ENCODE results near the gene NDUFB4. TPM values are rescaled to one million over a fixed set of nuclear protein-coding genes. Genes with fewer than 3 reads are reported as not detected.
"Not testable (repeated sequence)": the region's sequence is repeated elsewhere in the genome, so short reads cannot be mapped to it uniquely, and the experiment has no call there.

Gene NDUFB4
- total and polyA plus RNA-seq, 4 donors: 28.4 to 269 (median 76.9) TPM

DNA sequence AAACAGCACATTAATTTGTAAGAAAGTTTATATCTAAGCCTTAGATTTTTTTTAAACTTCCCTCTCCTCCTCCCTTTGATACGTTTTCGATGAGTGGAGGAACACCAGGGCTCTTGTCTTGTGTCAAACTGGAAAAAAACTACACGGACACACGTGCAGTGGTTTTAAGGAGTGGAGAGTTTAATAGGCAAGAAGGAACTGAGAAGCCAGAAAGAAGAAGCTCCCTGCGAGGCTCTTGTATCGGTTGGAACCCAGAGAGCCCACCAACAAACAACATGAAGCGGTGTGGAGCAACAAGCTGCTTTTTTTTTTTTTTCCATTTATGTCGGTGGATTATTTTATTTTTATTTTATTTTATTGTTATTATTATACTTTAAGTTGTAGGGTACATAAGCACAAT, 18.6 kb downstream of the NDUFB4 start:
- Histone ChIP-seq H3K36me3 (ENCODE audit: control insufficient read depth in 4 of 4, insufficient read depth in 3 of 4, low read depth in 1 of 4, low read length in 3 of 4) (no peaks in the 10 kb centered on the region), H3K27ac (ENCODE audit: low read depth in 1 of 2, low read length in 2 of 2) (no peak overlapping the region), H3K4me3 (ENCODE audit: low read depth in 1 of 3, low read length in 3 of 3) (no peak overlapping the region), H3K9ac (ENCODE audit: low read depth in 1 of 2, low read length in 2 of 2) (no peak overlapping the region), H3K4me1 (ENCODE audit: control insufficient read depth in 4 of 4, insufficient read depth in 4 of 4, low read length in 3 of 4) (no peaks in the 10 kb centered on the region), H3K27me3 (ENCODE audit: control insufficient read depth in 4 of 4, insufficient read depth in 4 of 4, low read length in 3 of 4) (no peaks in the 10 kb centered on the region), H3K9me3 (ENCODE audit: control insufficient read depth in 4 of 4, low read length in 3 of 4) (no peaks in the 10 kb centered on the region)
- 88% methylated on average over 8 of the region's 8 CpGs for WGBS
- no peak for DNase-seq (ENCODE audit: low spot score)
- TF ChIP-seq HNF4A (conservative IDR thresholded peaks at IDR 0.05) (no peak), NR2F2 (IDR thresholded peaks at IDR 0.05) (no peak)

DNA sequence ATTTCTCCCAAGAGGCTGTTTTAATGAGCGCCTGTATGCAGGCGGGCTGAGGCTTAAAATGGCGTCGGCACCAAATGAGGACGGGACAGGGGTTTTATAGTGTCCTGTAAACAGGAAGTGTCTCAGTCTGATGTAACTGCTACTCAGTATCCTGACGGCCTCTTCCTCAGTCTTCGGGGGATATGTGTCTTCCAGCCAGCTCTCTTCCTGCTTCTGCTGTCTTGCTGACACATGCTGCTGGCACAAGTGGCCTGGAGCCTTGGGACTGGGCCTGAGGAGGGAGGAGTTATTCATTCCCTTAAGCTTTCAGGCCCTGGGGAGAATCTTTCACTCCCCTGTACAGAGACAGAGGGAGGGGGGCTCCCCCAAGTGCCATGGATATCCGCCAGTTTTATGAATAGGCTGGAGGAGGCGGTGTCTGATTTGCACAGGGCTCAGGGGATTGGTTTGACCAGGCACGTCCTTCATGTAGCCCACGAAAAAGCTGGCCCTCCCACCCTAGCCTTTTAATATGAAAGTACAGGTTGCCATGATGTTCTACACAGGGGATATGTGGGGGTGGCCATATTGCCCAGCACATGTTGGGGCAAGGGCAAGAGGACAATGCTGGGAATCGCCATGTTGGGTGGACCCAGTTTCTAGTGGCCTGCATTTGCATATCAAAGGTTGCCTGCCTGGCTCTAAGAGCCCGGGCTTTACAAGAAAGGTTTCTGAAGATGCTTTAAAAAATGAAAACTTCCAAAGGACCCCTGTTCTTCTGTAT, 19.9 kb downstream of the NDUFB4 start:
- Histone ChIP-seq H3K9ac (ENCODE audit: low read depth in 1 of 2, low read length in 2 of 2) (no peak overlapping the region), H3K36me3 (ENCODE audit: control insufficient read depth in 4 of 4, insufficient read depth in 3 of 4, low read depth in 1 of 4, low read length in 3 of 4) (no peaks in the 10 kb centered on the region), H3K9me3 (ENCODE audit: control insufficient read depth in 4 of 4, low read length in 3 of 4) (no peaks in the 10 kb centered on the region), H3K4me1 (ENCODE audit: control insufficient read depth in 4 of 4, insufficient read depth in 4 of 4, low read length in 3 of 4) (no peaks in the 10 kb centered on the region), H3K4me3 (ENCODE audit: low read depth in 1 of 3, low read length in 3 of 3) (no peak overlapping the region), H3K27me3 (ENCODE audit: control insufficient read depth in 4 of 4, insufficient read depth in 4 of 4, low read length in 3 of 4) (no peaks in the 10 kb centered on the region), H3K27ac (ENCODE audit: low read depth in 1 of 2, low read length in 2 of 2) (no peak overlapping the region)
- 82% methylated on average over 13 of the region's 13 CpGs for WGBS
- no peak for DNase-seq (ENCODE audit: low spot score)
- TF ChIP-seq, protein P1, sequence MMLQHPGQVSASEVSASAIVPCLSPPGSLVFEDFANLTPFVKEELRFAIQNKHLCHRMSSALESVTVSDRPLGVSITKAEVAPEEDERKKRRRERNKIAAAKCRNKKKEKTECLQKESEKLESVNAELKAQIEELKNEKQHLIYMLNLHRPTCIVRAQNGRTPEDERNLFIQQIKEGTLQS (IDR thresholded peaks at IDR 0.05): no peak
- TF ChIP-seq YY1 (IDR thresholded peaks at IDR 0.05): peak; percentile 29

DNA sequence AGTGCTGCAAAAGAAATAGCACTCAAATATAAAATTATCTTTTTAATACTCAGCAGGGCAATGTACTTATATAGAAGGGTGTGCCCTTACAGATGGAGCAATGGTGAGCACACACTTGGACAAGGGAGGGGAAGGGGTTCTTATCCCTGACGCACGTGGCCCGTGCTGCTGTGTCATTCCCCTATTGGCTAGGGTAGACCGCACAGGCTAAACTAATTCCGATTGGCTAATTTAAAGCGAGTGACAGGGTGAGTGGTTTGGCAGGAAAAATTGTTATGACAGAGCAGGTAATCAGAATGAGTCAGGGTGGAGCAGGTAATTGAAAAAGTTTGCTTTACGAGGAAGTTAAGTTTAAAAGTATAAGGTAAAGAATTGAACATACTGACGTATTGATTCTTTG, 20.6 kb downstream of the NDUFB4 start:
- WGBS: 90% methylated on average over 8 of the region's 8 CpGs
- not testable (repeated sequence) for H3K27ac ChIP-seq (ENCODE audit: low read depth in 1 of 2, low read length in 2 of 2); DNase-seq (ENCODE audit: low spot score); H3K9ac ChIP-seq (ENCODE audit: low read depth in 1 of 2, low read length in 2 of 2); H3K4me3 ChIP-seq (ENCODE audit: low read depth in 1 of 3, low read length in 3 of 3); H3K4me1 ChIP-seq (ENCODE audit: control insufficient read depth in 4 of 4, insufficient read depth in 4 of 4, low read length in 3 of 4); H3K27me3 ChIP-seq (ENCODE audit: control insufficient read depth in 4 of 4, insufficient read depth in 4 of 4, low read length in 3 of 4); H3K9me3 ChIP-seq (ENCODE audit: control insufficient read depth in 4 of 4, low read length in 3 of 4); H3K36me3 ChIP-seq (ENCODE audit: control insufficient read depth in 4 of 4, insufficient read depth in 3 of 4, low read depth in 1 of 4, low read length in 3 of 4)

DNA sequence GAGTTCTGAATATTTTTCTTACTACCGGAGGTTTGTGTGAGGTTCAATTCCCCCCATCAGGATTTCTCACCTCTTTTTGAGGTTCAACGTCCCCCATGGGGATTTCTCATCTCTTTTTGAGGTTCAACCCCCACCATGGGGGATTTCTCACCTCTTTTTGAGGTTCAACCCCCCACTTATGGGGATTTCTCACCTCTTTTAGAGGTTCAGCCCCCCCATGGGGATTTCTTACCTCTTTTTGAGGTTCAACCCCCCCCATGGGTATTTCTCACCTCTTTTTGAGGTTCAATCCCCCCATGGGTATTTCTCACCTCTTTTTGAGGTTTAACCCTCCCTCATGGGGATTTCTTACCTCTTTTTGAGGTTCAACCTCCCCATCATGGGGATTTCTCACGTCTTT, 26.3 kb downstream of the NDUFB4 start:
- WGBS: 83% methylated on average over 3 of the region's 3 CpGs
- H3K4me3 ChIP-seq (ENCODE audit: low read depth in 1 of 3, low read length in 3 of 3): no peak overlapping the region
- no peaks in the 10 kb centered on the region for H3K27me3 ChIP-seq (ENCODE audit: control insufficient read depth in 4 of 4, insufficient read depth in 4 of 4, low read length in 3 of 4)
- H3K9ac ChIP-seq (ENCODE audit: low read depth in 1 of 2, low read length in 2 of 2): no peak overlapping the region
- peaks cover 0 to 6% (median 0%) of the 10 kb centered on the region in 4 donors for H3K4me1 ChIP-seq (ENCODE audit: control insufficient read depth in 4 of 4, insufficient read depth in 4 of 4, low read length in 3 of 4)
- TF ChIP-seq, protein P1 (IDR thresholded peaks at IDR 0.05): no peak
- no peak for TF ChIP-seq FOXA1 (IDR thresholded peaks at IDR 0.05)
- no peak for TF ChIP-seq RAD21 (IDR thresholded peaks at IDR 0.05)
- DNase-seq (ENCODE audit: low spot score): no peak
- H3K9me3 ChIP-seq (ENCODE audit: control insufficient read depth in 4 of 4, low read length in 3 of 4): no peaks in the 10 kb centered on the region
- peaks cover 0 to 6% (median 3%) of the 10 kb centered on the region in 4 donors for H3K36me3 ChIP-seq (ENCODE audit: control insufficient read depth in 4 of 4, insufficient read depth in 3 of 4, low read depth in 1 of 4, low read length in 3 of 4)
- H3K27ac ChIP-seq (ENCODE audit: low read depth in 1 of 2, low read length in 2 of 2): no peak overlapping the region

All from liver (tissue), 9 donors.